HepG2 (cell line): ENCODE measurements around the gene SLC22A7. TPM values are rescaled to one million over a fixed set of nuclear protein-coding genes. Genes with fewer than 3 reads are reported as not detected.

Experiments
- ATAD3A ChIP-seq: sonication (generic); formaldehyde crosslinking; IDR thresholded peaks from 2 replicates; pipeline ENCODE4 v1.4.0; 2020; ENCODE audit warnings: missing genetic modification reagents
- HIC2 ChIP-seq: sonication (generic); formaldehyde crosslinking; IDR thresholded peaks from 2 replicates; pipeline ENCODE4 v1.9.0; 2022; ENCODE audit warnings: low read depth, missing genetic modification reagents
- HOXA5 ChIP-seq: sonication (generic); formaldehyde crosslinking; IDR thresholded peaks from 2 replicates; pipeline ENCODE4 v1.4.0; 2020; ENCODE audit warnings: missing genetic modification reagents
- JUNB ChIP-seq: sonication (generic); formaldehyde crosslinking; IDR thresholded peaks from 2 replicates; pipeline ENCODE4 v1.8.0; 2022; ENCODE audit warnings: missing genetic modification reagents, mild to moderate bottlenecking, borderline replicate concordance
- MED8 ChIP-seq: sonication (generic); formaldehyde crosslinking; IDR thresholded peaks from 2 replicates; pipeline ENCODE4 v1.8.1; 2023; ENCODE audit warnings: mild to moderate bottlenecking, missing genetic modification reagents; ENCODE audit not compliant: insufficient replicate concordance
- SNAPC4 ChIP-seq: sonication (generic); formaldehyde crosslinking; IDR thresholded peaks from 2 replicates; pipeline ENCODE4 v1.4.0; 2020; ENCODE audit warnings: mild to moderate bottlenecking, missing genetic modification reagents
- ZBTB7A ChIP-seq: sonication (generic); formaldehyde crosslinking; IDR thresholded peaks from 2 replicates; pipeline ENCODE4 v1.8.0; 2022; ENCODE audit warnings: mild to moderate bottlenecking, missing genetic modification reagents
- ZFP62 ChIP-seq: sonication (generic); formaldehyde crosslinking; IDR thresholded peaks from 2 replicates; pipeline ENCODE4 v1.4.0; 2020; ENCODE audit warnings: missing genetic modification reagents
- ZNF235 ChIP-seq: sonication (generic); formaldehyde crosslinking; IDR thresholded peaks from 2 replicates; pipeline ENCODE4 v1.8.1; 2023; ENCODE audit warnings: mild to moderate bottlenecking, missing genetic modification reagents, borderline replicate concordance
- ZNF280B ChIP-seq: sonication (generic); formaldehyde crosslinking; IDR thresholded peaks from 2 replicates; pipeline ENCODE4 v1.5.0; 2020; ENCODE audit warnings: missing genetic modification reagents, mild to moderate bottlenecking, borderline replicate concordance
- polyA plus RNA-seq, 8 experiments: library from polyadenylated mRNA; depleted of rRNA in 3 of 8; stranded (reverse) in 7 of 8; unstranded in 1 of 8; fragments of >200 nt; fragmentation: Illumina TruSeq in 4 of 8; extraction: Trizol in 4 of 8; gene quantifications; 2 replicates each; pipeline versions ENCODE4 v1.2.1 to v1.2.3, GENCODE V29; 2011 to 2016; ENCODE audit warnings: low read depth in 4 of 8, missing spikeins in 1 of 8, mixed read lengths in 1 of 8; ENCODE audit not compliant: insufficient read depth in 1 of 8
- total RNA-seq, 5 experiments: library from RNA; depleted of rRNA; stranded (reverse); fragments of >200 nt; fragmentation: Illumina TruSeq; extraction: Trizol; gene quantifications; 2 replicates each; pipeline ENCODE4 v1.2.3, GENCODE V29; 2016; ENCODE audit warnings: low read depth in 1 of 5
- TF ChIP-seq, protein P1 (sequence below): sonication (generic); formaldehyde crosslinking; IDR thresholded peaks from 2 replicates; pipeline ENCODE4 v1.4.0; 2020; ENCODE audit warnings: missing genetic modification reagents
- TF ChIP-seq, protein P2 (sequence below): sonication (generic); formaldehyde crosslinking; IDR thresholded peaks from 2 replicates; pipeline ENCODE4 v1.5.0; 2020; ENCODE audit warnings: missing genetic modification reagents
- TF ChIP-seq, protein P3 (sequence below): sonication (generic); formaldehyde crosslinking; IDR thresholded peaks from 2 replicates; pipeline ENCODE4 v1.9.0; 2021; ENCODE audit warnings: missing genetic modification reagents, borderline replicate concordance

Gene SLC22A7
- total and polyA plus RNA-seq, 2 of the 13 experiments (the other 11 are each of a cell fraction or from before 2014, with no cell fraction given) = 5.3 to 22.6 TPM

GRCh38 chr6:43277306-43277642, 20.8 kb upstream of the SLC22A7 start (continued):
- no peak for TF ChIP-seq HIC2 (CRISPR knock-in tag)
- TF ChIP-seq ZNF280B (CRISPR knock-in tag) = no peak
- TF ChIP-seq ZBTB7A (CRISPR knock-in tag) = no peak
- TF ChIP-seq SNAPC4 (CRISPR knock-in tag) = peak; percentile 39; the same call in 1 of the 2 replicates
- TF ChIP-seq, protein P1, sequence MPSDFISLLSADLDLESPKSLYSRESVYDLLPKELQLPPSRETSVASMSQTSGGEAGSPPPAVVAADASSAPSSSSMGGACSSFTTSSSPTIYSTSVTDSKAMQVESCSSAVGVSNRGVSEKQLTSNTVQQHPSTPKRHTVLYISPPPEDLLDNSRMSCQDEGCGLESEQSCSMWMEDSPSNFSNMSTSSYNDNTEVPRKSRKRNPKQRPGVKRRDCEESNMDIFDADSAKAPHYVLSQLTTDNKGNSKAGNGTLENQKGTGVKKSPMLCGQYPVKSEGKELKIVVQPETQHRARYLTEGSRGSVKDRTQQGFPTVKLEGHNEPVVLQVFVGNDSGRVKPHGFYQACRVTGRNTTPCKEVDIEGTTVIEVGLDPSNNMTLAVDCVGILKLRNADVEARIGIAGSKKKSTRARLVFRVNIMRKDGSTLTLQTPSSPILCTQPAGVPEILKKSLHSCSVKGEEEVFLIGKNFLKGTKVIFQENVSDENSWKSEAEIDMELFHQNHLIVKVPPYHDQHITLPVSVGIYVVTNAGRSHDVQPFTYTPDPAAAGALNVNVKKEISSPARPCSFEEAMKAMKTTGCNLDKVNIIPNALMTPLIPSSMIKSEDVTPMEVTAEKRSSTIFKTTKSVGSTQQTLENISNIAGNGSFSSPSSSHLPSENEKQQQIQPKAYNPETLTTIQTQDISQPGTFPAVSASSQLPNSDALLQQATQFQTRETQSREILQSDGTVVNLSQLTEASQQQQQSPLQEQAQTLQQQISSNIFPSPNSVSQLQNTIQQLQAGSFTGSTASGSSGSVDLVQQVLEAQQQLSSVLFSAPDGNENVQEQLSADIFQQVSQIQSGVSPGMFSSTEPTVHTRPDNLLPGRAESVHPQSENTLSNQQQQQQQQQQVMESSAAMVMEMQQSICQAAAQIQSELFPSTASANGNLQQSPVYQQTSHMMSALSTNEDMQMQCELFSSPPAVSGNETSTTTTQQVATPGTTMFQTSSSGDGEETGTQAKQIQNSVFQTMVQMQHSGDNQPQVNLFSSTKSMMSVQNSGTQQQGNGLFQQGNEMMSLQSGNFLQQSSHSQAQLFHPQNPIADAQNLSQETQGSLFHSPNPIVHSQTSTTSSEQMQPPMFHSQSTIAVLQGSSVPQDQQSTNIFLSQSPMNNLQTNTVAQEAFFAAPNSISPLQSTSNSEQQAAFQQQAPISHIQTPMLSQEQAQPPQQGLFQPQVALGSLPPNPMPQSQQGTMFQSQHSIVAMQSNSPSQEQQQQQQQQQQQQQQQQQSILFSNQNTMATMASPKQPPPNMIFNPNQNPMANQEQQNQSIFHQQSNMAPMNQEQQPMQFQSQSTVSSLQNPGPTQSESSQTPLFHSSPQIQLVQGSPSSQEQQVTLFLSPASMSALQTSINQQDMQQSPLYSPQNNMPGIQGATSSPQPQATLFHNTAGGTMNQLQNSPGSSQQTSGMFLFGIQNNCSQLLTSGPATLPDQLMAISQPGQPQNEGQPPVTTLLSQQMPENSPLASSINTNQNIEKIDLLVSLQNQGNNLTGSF (CRISPR knock-in tag) = peak; percentile 48; the same call in 1 of the 2 replicates
- TF ChIP-seq, protein P2, sequence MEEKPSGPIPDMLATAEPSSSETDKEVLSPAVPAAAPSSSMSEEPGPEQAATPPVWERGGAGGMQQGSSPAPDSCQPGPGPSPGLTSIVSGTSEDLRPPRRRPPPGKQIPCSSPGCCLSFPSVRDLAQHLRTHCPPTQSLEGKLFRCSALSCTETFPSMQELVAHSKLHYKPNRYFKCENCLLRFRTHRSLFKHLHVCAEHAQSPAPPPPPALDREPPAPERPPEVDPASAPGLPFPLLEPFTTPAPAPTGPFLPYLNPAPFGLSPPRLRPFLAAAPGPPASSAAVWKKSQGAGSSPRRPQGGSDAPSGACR (CRISPR knock-in tag) = 0 out of 2 replicates have a peak, but pooled peaks have one; percentile 3
- no peak for TF ChIP-seq ATAD3A (CRISPR knock-in tag)
- TF ChIP-seq ZNF235 (CRISPR knock-in tag) = peak; percentile 66; the same call in 1 of the 2 replicates
- 0 out of 2 replicates have a peak, but pooled peaks have one; percentile 47 for TF ChIP-seq ZFP62 (CRISPR knock-in tag)
- peak; percentile 50 for TF ChIP-seq MED8 (CRISPR knock-in tag)
- TF ChIP-seq JUNB (CRISPR knock-in tag) = no peak
- peak; percentile 54; the same call in 1 of the 2 replicates for TF ChIP-seq HOXA5 (CRISPR knock-in tag)
- TF ChIP-seq, protein P3, sequence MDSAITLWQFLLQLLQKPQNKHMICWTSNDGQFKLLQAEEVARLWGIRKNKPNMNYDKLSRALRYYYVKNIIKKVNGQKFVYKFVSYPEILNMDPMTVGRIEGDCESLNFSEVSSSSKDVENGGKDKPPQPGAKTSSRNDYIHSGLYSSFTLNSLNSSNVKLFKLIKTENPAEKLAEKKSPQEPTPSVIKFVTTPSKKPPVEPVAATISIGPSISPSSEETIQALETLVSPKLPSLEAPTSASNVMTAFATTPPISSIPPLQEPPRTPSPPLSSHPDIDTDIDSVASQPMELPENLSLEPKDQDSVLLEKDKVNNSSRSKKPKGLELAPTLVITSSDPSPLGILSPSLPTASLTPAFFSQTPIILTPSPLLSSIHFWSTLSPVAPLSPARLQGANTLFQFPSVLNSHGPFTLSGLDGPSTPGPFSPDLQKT = no peak
